Ascending aorta (tissue), 2 donors: ENCODE measurements around the gene ALDH8A1. TPM values are rescaled to one million over a fixed set of nuclear protein-coding genes. Genes with fewer than 3 reads are reported as not detected.
A peak's percentile ranks its signal among the peaks of the same experiment; 100 is the strongest.

Experiments used
- DNase-seq, 2 donors: peaks; one replicate each; pipeline ENCODE4 v3.0.0-alpha.2; 2019; ENCODE audit warnings: low spot score in 2 of 2
- H3K27ac ChIP-seq, 2 donors: fragments of 200-600 bp; sonication (generic); one replicate each; pipeline ENCODE4 v1.5.1; 2016 to 2017; ENCODE audit warnings: mild to moderate bottlenecking in 1 of 2
- H3K27me3 ChIP-seq: fragments of 200-600 bp; sonication (generic); one replicate; pipeline ENCODE4 v1.5.1; 2017
- H3K36me3 ChIP-seq, 2 donors: fragments of 200-600 bp; sonication (generic); one replicate each; pipeline ENCODE4 v1.5.1; 2016
- H3K4me1 ChIP-seq, 2 donors: fragments of 200-600 bp; sonication (generic); one replicate each; pipeline ENCODE4 v1.5.1; 2016 to 2017; ENCODE audit warnings: mild to moderate bottlenecking in 1 of 2
- H3K4me3 ChIP-seq, 2 donors: fragments of 200-600 bp; sonication (generic); one replicate each; pipeline ENCODE4 v1.5.1; 2016 to 2017; ENCODE audit warnings: mild to moderate bottlenecking in 1 of 2
- H3K9me3 ChIP-seq, 2 donors: fragments of 200-600 bp; sonication (generic); one replicate each; pipeline ENCODE4 v1.5.1; 2016
- intact Hi-C: fragments of 100-400 bp; cut with DNase I; formaldehyde crosslinking; loops from one replicate; pipeline ENCODE4 v1.15.1; 2023
- total RNA-seq: library from RNA; depleted of rRNA; stranded (reverse); fragments of >200 nt; gene quantifications from one replicate; pipeline ENCODE4 v1.1.0, GENCODE V29; 2016
- TF ChIP-seq, protein P1 (sequence below), 3 experiments: fragments of 200-600 bp in 2 of 3; fragments of 450-650 bp in 1 of 3; sonication (generic) in 2 of 3; IDR thresholded peaks; one replicate each; pipeline ENCODE4 v1.5.1; 2016 to 2019; ENCODE audit warnings: antibody characterized with exemption in 3 of 3, mild to moderate bottlenecking in 1 of 3, moderate library complexity in 1 of 3

The ALDH8A1 gene
- total RNA-seq, 1 donor from 2014 or later = not detected

DNA sequence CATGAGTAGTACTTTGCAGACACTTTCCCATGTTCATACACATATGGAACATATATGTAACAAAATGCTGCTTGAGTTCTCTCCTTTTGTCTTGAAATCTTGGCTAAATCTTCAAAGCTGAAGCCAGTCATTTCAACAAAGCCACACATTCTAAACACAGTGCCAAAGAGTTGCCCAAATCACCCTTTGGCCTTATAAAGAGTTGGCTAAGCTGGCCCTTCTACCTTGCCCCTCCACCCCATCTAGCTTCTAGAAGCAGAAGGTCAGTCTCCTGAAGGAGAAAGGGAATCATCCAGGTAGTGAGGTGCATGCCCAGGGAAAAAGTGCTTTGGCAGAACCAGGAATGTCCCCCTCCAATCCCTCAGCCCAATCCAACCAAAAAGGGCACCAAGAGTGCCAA is 58.3 kb downstream of the ALDH8A1 start:
- H3K4me3 ChIP-seq = no peak overlapping the region
- H3K4me1 ChIP-seq = no peaks in the 10 kb centered on the region
- no peaks in the 10 kb centered on the region for H3K36me3 ChIP-seq
- no peak for DNase-seq
- TF ChIP-seq, protein P1, sequence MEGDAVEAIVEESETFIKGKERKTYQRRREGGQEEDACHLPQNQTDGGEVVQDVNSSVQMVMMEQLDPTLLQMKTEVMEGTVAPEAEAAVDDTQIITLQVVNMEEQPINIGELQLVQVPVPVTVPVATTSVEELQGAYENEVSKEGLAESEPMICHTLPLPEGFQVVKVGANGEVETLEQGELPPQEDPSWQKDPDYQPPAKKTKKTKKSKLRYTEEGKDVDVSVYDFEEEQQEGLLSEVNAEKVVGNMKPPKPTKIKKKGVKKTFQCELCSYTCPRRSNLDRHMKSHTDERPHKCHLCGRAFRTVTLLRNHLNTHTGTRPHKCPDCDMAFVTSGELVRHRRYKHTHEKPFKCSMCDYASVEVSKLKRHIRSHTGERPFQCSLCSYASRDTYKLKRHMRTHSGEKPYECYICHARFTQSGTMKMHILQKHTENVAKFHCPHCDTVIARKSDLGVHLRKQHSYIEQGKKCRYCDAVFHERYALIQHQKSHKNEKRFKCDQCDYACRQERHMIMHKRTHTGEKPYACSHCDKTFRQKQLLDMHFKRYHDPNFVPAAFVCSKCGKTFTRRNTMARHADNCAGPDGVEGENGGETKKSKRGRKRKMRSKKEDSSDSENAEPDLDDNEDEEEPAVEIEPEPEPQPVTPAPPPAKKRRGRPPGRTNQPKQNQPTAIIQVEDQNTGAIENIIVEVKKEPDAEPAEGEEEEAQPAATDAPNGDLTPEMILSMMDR (IDR thresholded peaks at IDR 0.05) = no peak
- no peak overlapping the region for H3K27ac ChIP-seq
- no peaks in the 10 kb centered on the region for H3K9me3 ChIP-seq
- H3K27me3 ChIP-seq = no peaks in the 10 kb centered on the region
- intact Hi-C loops = no loop called here

DNA sequence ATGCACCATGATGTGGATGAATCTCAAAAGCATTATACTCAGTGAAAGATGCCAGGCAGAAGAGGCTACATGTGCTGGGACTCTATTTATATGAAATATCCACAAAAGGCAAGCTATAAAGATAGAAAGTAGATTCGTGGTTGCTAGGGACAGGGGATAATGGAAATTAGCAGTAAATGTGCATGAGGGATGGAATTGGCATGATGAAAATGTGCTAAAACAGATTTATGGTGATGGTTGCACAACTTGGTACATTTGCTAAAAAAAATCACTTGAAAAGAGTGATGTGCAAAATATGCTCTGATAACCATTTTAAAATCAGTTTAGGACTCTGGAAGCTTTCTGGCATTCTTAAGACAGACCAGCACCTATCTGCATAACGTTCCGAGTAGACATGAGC is 61.6 kb downstream of the ALDH8A1 start:
- H3K27me3 ChIP-seq = no peaks in the 10 kb centered on the region
- no peaks in the 10 kb centered on the region for H3K9me3 ChIP-seq
- TF ChIP-seq, protein P1 (IDR thresholded peaks at IDR 0.05) = no peak
- no peak overlapping the region for H3K27ac ChIP-seq
- H3K36me3 ChIP-seq = no peaks in the 10 kb centered on the region
- no peak overlapping the region for H3K4me3 ChIP-seq
- DNase-seq = no peak
- H3K4me1 ChIP-seq = no peaks in the 10 kb centered on the region
- intact Hi-C loops = no loop called here

DNA sequence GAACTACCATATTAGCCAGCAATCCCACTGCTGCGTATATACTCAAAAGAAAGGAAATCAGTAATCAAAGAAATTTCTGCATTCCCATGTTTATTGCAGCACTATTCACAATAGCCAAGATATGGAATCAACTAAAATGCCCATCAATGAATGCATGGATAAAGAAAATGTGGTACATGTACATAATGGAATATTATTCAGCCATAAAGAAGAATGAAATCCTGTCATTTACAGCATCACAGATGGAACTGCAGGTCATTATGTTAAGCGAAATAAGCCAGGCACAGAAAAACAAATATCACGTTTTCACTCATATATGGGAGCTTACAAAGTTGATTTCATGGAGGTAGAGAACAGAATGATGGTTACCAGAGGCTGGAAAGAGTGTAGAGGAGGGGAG is 65.1 kb downstream of the ALDH8A1 start:
- intact Hi-C loops = loop anchor here (5.0 kb wide), 2 partner anchors 58 to 242 kb away; no protein-coding TSS in a partner anchor
- no peaks in the 10 kb centered on the region for H3K36me3 ChIP-seq
- no peak overlapping the region for H3K27ac ChIP-seq
- no peaks in the 10 kb centered on the region for H3K27me3 ChIP-seq
- no peaks in the 10 kb centered on the region for H3K4me1 ChIP-seq
- H3K9me3 ChIP-seq = no peaks in the 10 kb centered on the region
- DNase-seq = no peak
- no peak overlapping the region for H3K4me3 ChIP-seq
- TF ChIP-seq, protein P1 (IDR thresholded peaks at IDR 0.05) = no peak

DNA sequence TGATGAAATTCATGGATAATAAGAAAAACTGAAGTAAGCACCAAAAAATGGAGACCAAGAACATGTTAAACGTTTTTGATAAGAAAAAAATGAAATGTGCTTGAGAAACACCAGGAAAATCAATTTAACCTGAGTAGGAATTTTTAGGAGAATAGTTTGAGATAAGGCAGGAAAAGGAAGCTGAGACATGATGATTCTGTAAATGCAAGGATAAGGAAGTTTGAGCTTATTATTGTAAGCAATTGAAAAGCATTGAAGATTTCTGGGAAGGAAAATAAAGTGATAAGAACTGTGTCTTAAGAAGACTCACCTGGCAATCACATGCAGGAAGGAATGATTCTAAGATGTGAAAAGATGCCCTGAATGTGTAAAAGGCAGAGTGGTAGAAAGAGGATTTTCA is 66.6 kb downstream of the ALDH8A1 start:
- Histone ChIP-seq H3K4me1 (no peaks in the 10 kb centered on the region), H3K27ac (no peak overlapping the region), H3K27me3 (no peaks in the 10 kb centered on the region), H3K4me3 (no peak overlapping the region), H3K36me3 (no peaks in the 10 kb centered on the region), H3K9me3 (no peaks in the 10 kb centered on the region)
- intact Hi-C loops = loop anchor here (2.0 to 5.0 kb wide), 3 partner anchors 59 to 241 kb away; no protein-coding TSS in a partner anchor
- DNase-seq = no peak
- TF ChIP-seq, protein P1 (IDR thresholded peaks at IDR 0.05) = no peak

DNA sequence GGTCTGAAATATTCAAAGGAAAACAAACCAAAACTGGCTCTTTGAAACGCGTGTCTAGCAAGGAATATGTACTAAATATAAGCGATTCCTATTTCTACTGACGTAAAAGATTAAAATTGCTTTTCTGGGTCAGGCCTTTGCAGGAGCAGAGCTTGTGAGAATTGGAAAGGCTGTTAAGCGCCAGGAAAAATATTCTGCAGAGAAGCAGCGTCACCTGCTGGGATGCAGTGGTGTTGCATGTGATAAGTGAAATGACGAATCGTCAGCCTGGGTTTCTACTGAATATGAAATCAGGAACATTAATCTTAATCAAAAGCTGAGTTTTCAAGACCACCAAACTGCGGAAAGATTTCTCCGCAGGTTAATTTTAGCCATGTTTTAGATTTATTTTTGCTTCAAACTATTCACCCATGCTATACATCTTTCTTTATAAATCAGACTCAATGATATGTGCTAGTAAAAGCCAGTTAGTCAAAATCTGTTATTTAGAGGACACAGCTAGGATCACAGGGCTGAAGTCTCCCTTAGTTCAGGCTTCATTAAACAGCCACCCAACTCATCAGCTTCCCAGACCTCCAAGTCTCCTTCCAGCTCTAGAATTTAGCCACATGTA is 67.4 kb downstream of the ALDH8A1 start:
- H3K9me3 ChIP-seq = no peaks in the 10 kb centered on the region
- no peaks in the 10 kb centered on the region for H3K4me1 ChIP-seq
- peak in 1 of 2 donors; percentile 84 for DNase-seq
- TF ChIP-seq, protein P1 (IDR thresholded peaks at IDR 0.05) = peak; percentile 77 to 93 (median 84)
- intact Hi-C loops = loop anchor here (1.0 to 5.0 kb wide), 6 partner anchors 60 to 759 kb away; no protein-coding TSS in a partner anchor
- no peaks in the 10 kb centered on the region for H3K36me3 ChIP-seq
- no peak overlapping the region for H3K27ac ChIP-seq
- no peaks in the 10 kb centered on the region for H3K27me3 ChIP-seq
- H3K4me3 ChIP-seq = no peak overlapping the region
